Subcutaneous adipose tissue (tissue), 4 donors: ENCODE data around the gene CYP2J2. TPM values are rescaled to one million over a fixed set of nuclear protein-coding genes. Genes with fewer than 3 reads are reported as not detected.

Source experiments
- CTCF ChIP-seq: fragments of 450-650 bp; IDR thresholded peaks from one replicate; pipeline ENCODE4 v1.5.1; 2016; ENCODE audit warnings: low read depth, mild to moderate bottlenecking, control low read depth, antibody characterized with exemption, moderate library complexity
- total RNA-seq, 4 donors: library from RNA; depleted of rRNA; stranded (reverse); fragments of >200 nt; gene quantifications; one replicate each; pipeline ENCODE4 v1.1.0, GENCODE V29; 2016

CYP2J2 gene
- total RNA-seq, 4 donors from 2014 or later, result 0.33 TPM; not detected in 3

DNA sequence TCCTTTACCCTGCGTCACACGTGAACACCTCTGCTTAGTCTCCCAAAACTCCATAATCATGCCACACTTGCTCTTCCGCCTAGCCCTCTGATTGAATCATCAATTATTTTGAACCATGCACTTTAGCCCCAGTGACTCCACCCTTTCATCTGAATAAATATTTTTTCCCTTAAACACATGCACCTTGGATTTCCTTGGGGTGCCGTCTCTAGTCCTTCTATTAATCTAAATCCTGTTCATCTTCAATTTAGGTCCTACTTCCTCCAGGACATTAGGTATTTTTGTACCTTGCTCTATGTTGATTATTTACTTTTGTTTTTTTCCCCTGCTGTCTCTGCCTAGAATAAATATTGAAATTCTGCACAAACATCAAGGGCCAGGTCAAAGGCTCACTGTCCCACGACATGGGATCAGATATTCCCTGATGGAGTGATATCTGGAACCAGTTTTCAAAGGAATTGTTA, 9.8 kb upstream of the CYP2J2 start:
- TF ChIP-seq CTCF, result no peak

GRCh38 chr1:59928996-59929395, 2.4 kb upstream of the CYP2J2 start:
- TF ChIP-seq CTCF, result no peak

GRCh38 chr1:59927213-59927612, 640 bp upstream of the CYP2J2 start:
- TF ChIP-seq CTCF, result no peak

DNA sequence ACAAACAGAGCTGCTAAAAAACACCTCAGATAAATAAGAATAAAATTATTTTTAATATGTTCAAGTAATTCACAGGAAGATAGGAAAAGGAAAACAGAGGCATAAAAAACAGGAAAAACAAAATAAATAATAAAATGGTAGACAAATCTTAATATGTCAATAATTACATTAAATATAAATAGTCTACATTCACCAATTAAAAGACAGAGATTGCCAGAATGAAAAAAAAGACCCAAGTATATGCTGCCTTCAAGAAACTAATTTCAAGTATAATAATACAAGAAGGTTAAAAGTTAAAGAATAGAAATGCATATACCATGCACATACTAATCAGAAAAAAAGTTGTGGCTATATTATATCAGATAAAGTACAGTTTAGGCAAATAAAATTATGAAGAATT, 1.9 kb downstream of the CYP2J2 start:
- no peak for TF ChIP-seq CTCF

DNA sequence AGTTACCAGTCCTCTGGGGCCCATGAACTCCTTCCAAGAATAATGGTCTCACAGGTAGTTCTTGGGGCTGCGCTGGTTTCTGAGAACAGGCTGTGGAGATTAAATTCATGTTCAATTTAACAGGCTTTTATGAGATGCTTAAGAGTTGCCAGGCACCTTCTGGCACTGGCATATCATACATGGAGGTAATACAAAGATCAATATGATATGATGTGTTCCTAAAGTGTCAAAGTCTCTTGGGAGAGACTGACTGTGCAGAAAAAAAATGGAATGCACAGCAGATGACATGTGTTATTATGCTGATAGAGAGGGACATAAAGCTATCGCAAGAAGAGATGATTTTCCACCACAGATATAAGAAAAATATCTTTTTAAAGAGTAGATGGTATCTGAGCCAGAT, 6.8 kb downstream of the CYP2J2 start:
- no peak for TF ChIP-seq CTCF

GRCh38 chr1:59917785-59918180, 8.8 kb downstream of the CYP2J2 start:
- TF ChIP-seq CTCF, result no peak

DNA sequence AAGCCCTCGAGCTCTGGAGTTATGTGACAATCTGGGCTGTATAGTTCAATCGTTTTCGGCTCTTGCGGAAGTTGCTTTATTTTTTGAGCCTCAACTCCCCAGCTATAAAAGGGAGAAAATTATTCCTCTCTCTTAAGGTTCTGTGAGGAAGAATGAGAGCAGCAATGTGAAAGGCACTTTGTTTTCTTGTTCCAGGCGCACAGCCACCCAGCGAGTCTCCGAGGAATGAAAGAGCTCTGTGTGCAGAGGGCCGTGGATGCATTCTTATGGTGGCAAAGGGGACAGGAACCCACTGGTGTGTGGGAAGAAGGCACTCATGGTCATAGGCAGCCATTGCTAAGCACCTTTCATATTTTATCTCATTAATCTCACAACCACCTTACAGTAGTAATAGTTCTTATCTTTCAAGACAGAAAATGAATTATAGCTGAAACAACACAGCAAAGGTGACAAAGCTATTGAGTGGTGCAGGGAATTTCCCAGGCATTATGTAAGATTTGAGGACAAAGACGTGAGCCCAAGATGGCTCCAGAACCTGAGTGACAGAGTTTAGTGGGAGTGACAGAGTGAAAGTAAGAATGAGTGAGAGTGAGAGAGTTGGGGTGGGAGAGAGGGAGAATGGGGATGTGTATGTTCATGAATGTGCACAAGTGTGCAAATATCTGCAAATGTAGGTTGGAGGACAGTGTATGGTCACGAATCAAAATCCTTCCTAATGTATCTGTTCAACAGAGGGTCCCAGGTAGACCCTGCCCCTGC, 9.4 kb downstream of the CYP2J2 start:
- TF ChIP-seq CTCF, result no peak
